Keratinocyte (primary cell): ENCODE data around the gene VPS13C. TPM values are rescaled to one million over a fixed set of nuclear protein-coding genes. Genes with fewer than 3 reads are reported as not detected.
A peak's percentile ranks its signal among the peaks of the same experiment; 100 is the strongest.

Experiments used
- DNase-seq: peaks from one replicate; pipeline ENCODE4 v3.0.0-alpha.2; 2011; ENCODE audit warnings: low read depth, missing footprints, low spot score
- FAIRE-seq: peaks from 2 replicates; lab custom pipeline; 2011; peaks lifted over from hg19 to GRCh38; lab: Jason Lieb, UNC
- H2AFZ ChIP-seq: 2 replicates; pipeline ENCODE4 v1.6.0; 2012; ENCODE audit warnings: low read length, control low read depth, inconsistent platforms; ENCODE audit not compliant: control insufficient read depth
- H3K27ac ChIP-seq: 2 replicates; pipeline ENCODE4 v1.5.1; 2011; ENCODE audit warnings: low read length; ENCODE audit not compliant: control insufficient read depth, insufficient read depth
- H3K27me3 ChIP-seq: 3 replicates; pipeline ENCODE4 v1.6.0; 2011; ENCODE audit warnings: low read length; ENCODE audit not compliant: control insufficient read depth, insufficient read depth; ENCODE audit errors: extremely low read depth
- H3K36me3 ChIP-seq, 2 experiments: 2 replicates in 1 of 2; 3 replicates in 1 of 2; pipeline ENCODE4 v1.5.1; 2011; ENCODE audit warnings: low read length in 2 of 2, mild to moderate bottlenecking in 1 of 2; ENCODE audit not compliant: control insufficient read depth in 2 of 2, insufficient read depth in 2 of 2; ENCODE audit errors: extremely low read depth in 1 of 2
- H3K4me1 ChIP-seq: 3 replicates; pipeline ENCODE4 v1.5.1; 2011; ENCODE audit warnings: low read length; ENCODE audit not compliant: control insufficient read depth, insufficient read depth; ENCODE audit errors: extremely low read depth
- H3K4me2 ChIP-seq: 3 replicates; pipeline ENCODE4 v1.6.0; 2011; ENCODE audit warnings: low read depth, low read length; ENCODE audit not compliant: control insufficient read depth, insufficient read depth; ENCODE audit errors: extremely low read depth
- H3K4me3 ChIP-seq, 3 experiments: fragments of 200-600 bp in 1 of 3; sonication (generic) in 1 of 3; 2 replicates in 2 of 3; 3 replicates in 1 of 3; pipeline ENCODE4 v1.5.1; 2011 to 2016; ENCODE audit warnings: low read length in 3 of 3, mild to moderate bottlenecking in 3 of 3, control low read depth in 2 of 3, inconsistent platforms in 1 of 3, low read depth in 1 of 3, mixed read lengths in 1 of 3, mixed run types in 1 of 3, moderate library complexity in 1 of 3; ENCODE audit not compliant: control insufficient read depth in 2 of 3, insufficient read depth in 2 of 3; ENCODE audit errors: extremely low read depth in 1 of 3
- H3K79me2 ChIP-seq: 2 replicates; pipeline ENCODE4 v1.6.0; 2012; ENCODE audit warnings: low read length; ENCODE audit not compliant: control insufficient read depth, insufficient read depth
- H3K9ac ChIP-seq: 3 replicates; pipeline ENCODE4 v1.6.0; 2011; ENCODE audit warnings: low read length; ENCODE audit not compliant: control insufficient read depth, insufficient read depth; ENCODE audit errors: extremely low read depth
- H3K9me1 ChIP-seq: 3 replicates; pipeline ENCODE4 v1.6.0; 2011; ENCODE audit warnings: low read length; ENCODE audit not compliant: control insufficient read depth, insufficient read depth; ENCODE audit errors: extremely low read depth
- H3K9me3 ChIP-seq: 2 replicates; pipeline ENCODE4 v1.5.1; 2012; ENCODE audit warnings: low read depth, low read length; ENCODE audit not compliant: control insufficient read depth
- H4K20me1 ChIP-seq: 3 replicates; pipeline ENCODE4 v1.6.0; 2011; ENCODE audit warnings: low read length; ENCODE audit not compliant: control insufficient read depth, insufficient read depth; ENCODE audit errors: extremely low read depth
- EZH2 ChIP-seq: IDR thresholded peaks from one replicate; pipeline ENCODE4 v1.6.1; 2012; ENCODE audit warnings: inconsistent platforms, mild to moderate bottlenecking, low read length, moderate library complexity
- dilution Hi-C: fragments of 300-500 bp; cut with MboI; formaldehyde crosslinking; loops from one replicate; pipeline ENCODE4 v1.7.0; 2020; ENCODE audit warnings: low sequenced_read_pairs; ENCODE audit not compliant: extremely low pct_ligation_motif_present
- polyA plus RNA-seq, 5 experiments: library from polyadenylated mRNA; depleted of rRNA in 3 of 5; stranded (reverse) in 3 of 5; stranded (forward) in 1 of 5; unstranded in 1 of 5; fragments of >200 nt; gene quantifications; 1 replicate in 1 of 5; 2 replicates in 3 of 5; 3 replicates in 1 of 5; pipeline versions ENCODE4 v1.2.1 to v1.2.3, GENCODE V29; 2011 to 2012; ENCODE audit warnings: missing spikeins in 2 of 5, low read depth in 1 of 5, low replicate concordance in 1 of 5
- TF ChIP-seq, protein P1 (sequence below), 3 experiments: IDR thresholded peaks in 1 of 3; conservative IDR thresholded peaks in 1 of 3; optimal IDR thresholded peaks in 1 of 3; 2 replicates in 2 of 3; 3 replicates in 1 of 3; pipeline versions ENCODE3 to v1.5.1; 2011; ENCODE audit warnings: low read length in 3 of 3, mild to moderate bottlenecking in 3 of 3, moderate library complexity in 2 of 3, control low read depth in 1 of 3, inconsistent platforms in 1 of 3; ENCODE audit not compliant: insufficient read depth in 2 of 3; ENCODE audit errors: extremely low read depth in 1 of 3

Gene VPS13C
- polyA plus RNA-seq, 1 donor (not counting 4 experiments of a cell fraction or from before 2014, with no cell fraction given) = 13.5 TPM

DNA sequence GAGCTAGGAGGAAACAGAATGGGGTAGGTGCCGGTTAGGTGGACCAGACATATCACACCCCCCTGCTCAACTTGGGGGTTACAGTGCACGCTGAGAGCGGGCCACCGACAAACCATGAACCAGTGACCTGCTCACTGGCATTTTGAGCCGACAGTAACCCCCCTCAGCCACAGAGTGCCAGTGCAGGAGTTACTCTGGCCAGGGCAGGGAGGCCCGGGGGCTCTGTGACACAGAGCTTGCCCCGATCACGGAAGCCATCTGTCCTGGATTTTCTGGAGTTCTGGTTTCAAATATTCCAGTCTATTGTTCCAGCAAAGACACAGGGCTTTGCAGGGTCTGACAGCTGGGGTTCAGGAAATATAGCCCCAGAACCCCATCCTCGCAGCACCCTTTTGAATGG lies 225.2 kb downstream of the VPS13C start:
- dilution Hi-C loops = no loop called here
- TF ChIP-seq, protein P1, sequence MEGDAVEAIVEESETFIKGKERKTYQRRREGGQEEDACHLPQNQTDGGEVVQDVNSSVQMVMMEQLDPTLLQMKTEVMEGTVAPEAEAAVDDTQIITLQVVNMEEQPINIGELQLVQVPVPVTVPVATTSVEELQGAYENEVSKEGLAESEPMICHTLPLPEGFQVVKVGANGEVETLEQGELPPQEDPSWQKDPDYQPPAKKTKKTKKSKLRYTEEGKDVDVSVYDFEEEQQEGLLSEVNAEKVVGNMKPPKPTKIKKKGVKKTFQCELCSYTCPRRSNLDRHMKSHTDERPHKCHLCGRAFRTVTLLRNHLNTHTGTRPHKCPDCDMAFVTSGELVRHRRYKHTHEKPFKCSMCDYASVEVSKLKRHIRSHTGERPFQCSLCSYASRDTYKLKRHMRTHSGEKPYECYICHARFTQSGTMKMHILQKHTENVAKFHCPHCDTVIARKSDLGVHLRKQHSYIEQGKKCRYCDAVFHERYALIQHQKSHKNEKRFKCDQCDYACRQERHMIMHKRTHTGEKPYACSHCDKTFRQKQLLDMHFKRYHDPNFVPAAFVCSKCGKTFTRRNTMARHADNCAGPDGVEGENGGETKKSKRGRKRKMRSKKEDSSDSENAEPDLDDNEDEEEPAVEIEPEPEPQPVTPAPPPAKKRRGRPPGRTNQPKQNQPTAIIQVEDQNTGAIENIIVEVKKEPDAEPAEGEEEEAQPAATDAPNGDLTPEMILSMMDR (optimal IDR thresholded peaks at IDR 0.05 in 1 of 3, IDR thresholded peaks at IDR 0.05 in 1 of 3, conservative IDR thresholded peaks at IDR 0.05 in 1 of 3; ENCODE audit: extremely low read depth in 1 of 3, insufficient read depth in 2 of 3, low read length in 3 of 3) = no peak
- no peak for TF ChIP-seq EZH2
- Histone ChIP-seq H3K36me3 (no peaks in the 10 kb centered on the region), H3K9me3 (no peaks in the 10 kb centered on the region), H3K9ac (no peak overlapping the region), H3K4me2 (no peak overlapping the region), H2AFZ (no peak overlapping the region), H4K20me1 (no peaks in the 10 kb centered on the region), H3K27ac (no peak overlapping the region), H3K9me1 (no peaks in the 10 kb centered on the region), H3K4me1 (no peaks in the 10 kb centered on the region), H3K4me3 (no peak overlapping the region), H3K27me3 (peaks cover 7% of the 10 kb centered on the region), H3K79me2 (no peaks in the 10 kb centered on the region)
- DNase-seq (no peak), FAIRE-seq (no peak)

DNA sequence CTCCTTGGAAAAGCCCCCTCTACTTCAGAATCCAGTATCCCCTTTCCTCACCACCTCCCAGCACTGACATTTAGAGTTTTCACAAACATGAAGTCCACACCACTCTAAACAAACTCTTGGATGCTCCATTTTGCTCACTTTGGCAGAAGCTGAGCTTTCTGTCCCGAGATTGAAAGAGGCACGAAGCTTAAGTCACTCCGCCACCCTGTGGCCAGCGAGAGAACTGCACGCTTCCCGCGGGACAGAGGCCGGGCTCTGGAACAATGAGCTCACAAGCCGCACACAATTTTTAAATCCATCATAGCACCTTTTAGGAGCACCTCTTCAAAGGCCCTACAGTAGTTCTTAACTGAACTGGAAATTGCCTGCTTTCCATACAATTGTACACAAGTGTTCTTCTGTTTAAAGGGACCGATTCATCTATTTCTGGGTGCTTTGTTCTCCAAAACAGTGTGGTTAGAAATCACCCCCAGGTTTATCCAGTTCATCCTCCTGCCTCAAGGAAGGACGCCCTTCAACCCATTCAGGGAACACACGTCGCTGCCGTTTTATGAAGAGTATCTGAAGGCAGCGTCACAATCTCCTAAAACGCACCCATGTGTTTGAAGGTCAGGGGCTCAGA lies 226.1 kb downstream of the VPS13C start:
- Histone ChIP-seq H4K20me1 (no peaks in the 10 kb centered on the region), H3K9me3 (no peaks in the 10 kb centered on the region), H3K27ac (no peak overlapping the region), H3K36me3 (no peaks in the 10 kb centered on the region), H3K4me3 (no peak overlapping the region), H2AFZ (no peak overlapping the region), H3K79me2 (no peaks in the 10 kb centered on the region), H3K4me1 (no peaks in the 10 kb centered on the region), H3K9me1 (no peaks in the 10 kb centered on the region), H3K4me2 (no peak overlapping the region), H3K27me3 (peaks cover 7% of the 10 kb centered on the region), H3K9ac (no peak overlapping the region)
- TF ChIP-seq, protein P1 (optimal IDR thresholded peaks at IDR 0.05 in 1 of 3, IDR thresholded peaks at IDR 0.05 in 1 of 3, conservative IDR thresholded peaks at IDR 0.05 in 1 of 3; ENCODE audit: extremely low read depth in 1 of 3, insufficient read depth in 2 of 3, low read length in 3 of 3) = peak; percentile 89 to 95 (median 95)
- TF ChIP-seq EZH2 = no peak
- FAIRE-seq (peak; percentile 89), DNase-seq (peak; percentile 13)
- dilution Hi-C loops = no loop called here
